HG03139 (cell line): ENCODE measurements around the gene TXNDC2.
"Not testable (repeated sequence)": the region's sequence is repeated elsewhere in the genome, so short reads cannot be mapped to it uniquely, and the experiment has no call there.

Experiments used
- ATAC-seq: cut with Tn5 transposase; IDR thresholded peaks from one replicate; pipeline ENCODE4 v1.9.1; 2021; ENCODE audit not compliant: unreplicated experiment

Gene TXNDC2

GRCh38 chr18:9912285-9912684, 26.5 kb downstream of the TXNDC2 start:
- not testable (repeated sequence) for ATAC-seq

DNA sequence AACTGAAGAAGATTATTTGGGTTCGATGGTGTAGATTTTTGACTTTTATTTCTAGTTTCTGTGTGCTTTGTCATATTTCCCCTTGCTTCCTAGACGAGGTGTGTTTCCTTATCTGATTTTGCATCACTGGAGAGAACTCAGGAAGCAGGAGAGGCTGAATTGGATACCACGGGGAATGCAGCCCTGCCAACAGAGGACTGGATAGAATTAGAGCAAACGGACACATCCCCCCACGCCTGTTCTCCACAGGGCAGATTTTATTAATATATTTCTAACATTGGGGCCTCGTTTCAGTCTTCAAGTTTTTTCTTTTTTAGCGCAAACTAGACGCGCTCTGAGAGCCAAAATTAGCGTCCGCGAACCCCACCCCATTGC, 27.4 kb downstream of the TXNDC2 start:
- no peak for ATAC-seq

DNA sequence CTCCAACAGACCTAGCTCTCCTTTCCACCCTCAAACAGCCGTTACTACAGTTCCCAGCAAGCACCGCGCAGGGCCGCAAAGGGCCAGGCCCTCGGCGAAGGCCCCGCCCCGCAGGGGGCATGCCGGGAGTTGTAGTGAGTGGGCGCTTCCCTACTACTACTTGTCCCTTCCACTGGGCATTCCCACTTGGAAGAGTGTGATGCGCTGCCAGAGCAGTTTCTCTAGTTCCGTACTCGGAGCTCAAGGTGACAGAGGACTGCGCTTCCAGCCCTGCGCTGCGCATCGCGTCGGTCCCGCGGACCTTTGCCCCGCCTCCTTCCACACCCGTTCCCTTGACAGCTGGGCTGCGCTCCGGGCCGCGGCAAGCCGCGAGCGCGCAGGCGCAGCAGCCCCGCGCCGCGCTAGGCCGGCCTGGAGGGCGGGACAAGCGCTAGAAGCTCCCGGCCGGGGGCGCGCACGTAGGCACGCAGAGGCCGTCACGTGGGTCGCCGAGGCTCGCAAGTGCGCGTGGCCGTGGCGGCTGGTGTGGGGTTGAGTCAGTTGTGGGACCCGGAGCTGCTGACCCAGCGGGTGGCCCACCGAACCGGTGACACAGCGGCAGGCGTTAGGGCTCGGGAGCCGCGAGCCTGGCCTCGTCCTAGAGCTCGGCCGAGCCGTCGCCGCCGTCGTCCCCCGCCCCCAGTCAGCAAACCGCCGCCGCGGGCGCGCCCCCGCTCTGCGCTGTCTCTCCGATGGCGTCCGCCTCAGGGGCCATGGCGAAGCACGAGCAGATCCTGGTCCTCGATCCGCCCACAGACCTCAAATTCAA, 28.0 kb downstream of the TXNDC2 start, which contains the start of gene VAPA:
Gene VAPA (plus strand): TSS at position 491 of the 808 bp plus-strand sequence. CDS start 241 bp downstream, at position 732.
- peak; percentile 81 for ATAC-seq

DNA sequence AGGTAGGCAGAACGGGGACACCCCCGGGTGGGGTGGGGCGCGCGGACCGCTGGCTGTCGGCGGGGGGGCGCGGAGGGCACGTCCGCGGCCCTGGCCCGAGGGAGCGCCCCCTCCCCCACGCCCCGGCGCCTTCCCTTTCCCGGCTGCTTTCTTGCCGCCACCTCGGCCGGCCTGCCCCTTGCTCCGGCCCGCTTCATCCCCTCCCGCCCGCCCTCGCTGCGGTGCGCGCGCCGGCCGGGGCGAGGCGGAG, 28.5 kb downstream of the TXNDC2 start:
- ATAC-seq = no peak

- ATAC-seq = peak; percentile 18
Observed at GRCh38 chr18:9914584-9915290, 29.0 kb downstream of the TXNDC2 start.

DNA sequence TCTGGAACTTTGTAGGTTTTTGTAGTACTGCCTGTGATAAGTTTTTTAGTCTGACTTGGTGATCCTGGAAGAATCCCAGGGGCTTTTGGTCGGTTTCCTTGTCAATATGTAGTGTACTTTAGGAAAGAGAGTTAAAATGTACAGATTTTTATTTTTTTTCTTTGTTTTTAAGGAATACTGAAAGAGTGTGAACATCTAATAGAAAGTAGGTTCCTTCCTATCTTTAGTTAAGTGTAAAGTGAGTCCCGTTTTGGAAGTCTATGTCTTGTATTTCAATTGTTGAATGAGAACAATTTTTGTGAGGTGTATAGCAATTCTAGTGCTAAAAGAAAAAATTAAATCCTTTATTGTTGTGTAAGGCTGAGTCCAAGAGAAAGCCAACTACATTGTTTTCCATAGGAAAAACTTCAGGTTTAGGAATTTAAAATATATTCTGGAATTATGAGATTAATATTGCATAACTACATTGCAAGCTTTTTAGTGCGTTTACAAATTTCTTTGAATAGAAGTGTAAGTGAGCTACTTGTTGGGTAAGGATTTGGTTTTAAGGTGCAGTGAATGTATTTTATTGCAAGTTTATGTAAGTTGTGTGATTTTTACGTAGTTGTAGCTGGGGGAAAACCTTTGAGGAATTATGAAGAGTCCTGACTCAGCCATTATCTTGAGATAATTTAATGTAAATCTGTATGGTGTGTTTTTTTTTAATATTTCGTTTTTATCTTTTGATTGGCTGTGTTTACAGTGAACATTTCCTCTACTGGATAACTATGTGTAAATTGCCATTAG, 29.7 kb downstream of the TXNDC2 start:
- no peak for ATAC-seq

DNA sequence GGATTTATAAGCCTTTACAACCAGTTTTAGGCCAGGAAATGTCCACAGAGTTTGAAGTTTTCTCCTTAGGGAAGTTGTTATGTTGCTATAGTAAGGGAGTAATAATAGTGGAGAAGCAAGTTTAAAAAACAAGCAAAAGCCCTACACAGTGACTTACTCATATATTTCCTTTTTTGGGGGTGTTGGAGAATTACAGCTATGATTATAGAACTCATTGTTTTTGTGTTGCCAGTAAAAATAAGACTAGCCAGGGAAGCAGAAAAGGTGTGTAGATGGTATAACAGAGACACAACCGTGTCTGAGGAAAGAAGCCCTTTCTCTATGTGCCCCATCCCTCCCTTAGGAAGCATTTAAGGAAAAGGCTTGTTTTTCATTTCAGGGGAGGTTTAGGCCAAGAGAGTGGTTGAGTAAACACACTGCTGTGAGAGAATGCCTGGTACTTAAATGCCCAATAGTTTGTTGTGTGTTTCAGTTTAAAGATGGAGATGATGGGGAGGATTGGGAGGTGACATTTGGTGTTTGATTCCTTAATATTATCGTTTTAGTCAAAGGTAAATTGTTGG, 30.4 kb downstream of the TXNDC2 start:
- ATAC-seq = no peak

GRCh38 chr18:9916808-9917207, 31.0 kb downstream of the TXNDC2 start:
- no peak for ATAC-seq

DNA sequence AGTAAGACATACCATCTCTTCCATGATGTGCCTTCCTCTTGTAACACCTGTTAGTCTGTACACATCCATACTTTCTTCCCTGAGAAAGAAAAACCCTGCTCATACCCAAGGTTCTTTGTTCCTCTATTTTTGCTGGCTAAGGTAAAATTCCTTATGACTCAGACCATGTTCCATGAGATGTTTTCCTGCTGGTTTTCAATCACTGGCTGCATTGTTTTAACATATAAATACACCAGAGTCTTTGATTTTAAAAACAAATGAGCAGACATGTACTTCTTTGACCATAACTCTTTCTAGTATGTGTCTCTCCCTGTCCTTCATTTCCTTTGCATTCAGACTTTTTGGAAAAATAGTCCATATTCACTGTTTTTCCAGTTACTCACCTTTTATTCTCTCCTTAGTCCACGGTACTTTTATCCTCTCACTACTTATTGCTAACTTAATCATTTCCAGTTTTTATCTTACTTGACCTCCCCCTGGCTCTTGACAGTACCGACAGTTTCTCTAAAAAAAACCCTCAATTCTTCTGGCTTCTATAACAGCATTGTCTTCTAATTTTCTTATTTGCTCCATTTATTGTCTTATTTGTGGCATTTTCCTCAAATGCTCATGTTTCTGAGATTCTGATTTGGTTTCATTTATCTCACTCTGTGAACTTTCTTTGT, 32.4 kb downstream of the TXNDC2 start:
- ATAC-seq = no peak

GRCh38 chr18:9919564-9920232, 33.9 kb downstream of the TXNDC2 start:
- ATAC-seq = no peak

GRCh38 chr18:9922592-9923311, 37.0 kb downstream of the TXNDC2 start:
- ATAC-seq = no peak

DNA sequence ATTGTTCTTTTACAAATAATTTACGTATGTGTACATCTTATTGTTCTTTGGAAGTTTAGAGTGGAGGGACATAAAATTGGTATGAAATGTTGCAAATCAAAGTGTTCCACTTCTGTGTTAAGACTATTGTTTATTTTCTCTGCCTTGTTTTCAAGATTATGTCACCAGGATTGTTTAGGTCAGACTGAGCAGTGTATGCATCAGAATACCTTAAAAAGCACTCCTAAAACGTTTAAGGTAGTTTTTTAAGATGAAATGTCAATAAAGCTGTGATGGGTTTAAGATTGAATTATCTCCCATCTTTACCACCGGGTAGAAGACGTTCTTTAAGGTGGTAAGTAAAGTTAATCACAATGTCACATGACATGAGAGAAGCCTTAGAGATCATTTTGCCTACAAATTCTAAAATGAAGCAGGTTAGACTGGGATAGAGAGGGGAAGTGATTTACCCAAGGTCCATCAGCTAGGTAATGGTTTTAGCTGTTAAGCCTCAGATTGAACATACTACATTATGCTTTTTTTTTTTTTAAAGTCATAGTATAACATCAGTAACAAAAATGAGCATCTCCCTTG, 38.7 kb downstream of the TXNDC2 start:
- ATAC-seq = no peak

DNA sequence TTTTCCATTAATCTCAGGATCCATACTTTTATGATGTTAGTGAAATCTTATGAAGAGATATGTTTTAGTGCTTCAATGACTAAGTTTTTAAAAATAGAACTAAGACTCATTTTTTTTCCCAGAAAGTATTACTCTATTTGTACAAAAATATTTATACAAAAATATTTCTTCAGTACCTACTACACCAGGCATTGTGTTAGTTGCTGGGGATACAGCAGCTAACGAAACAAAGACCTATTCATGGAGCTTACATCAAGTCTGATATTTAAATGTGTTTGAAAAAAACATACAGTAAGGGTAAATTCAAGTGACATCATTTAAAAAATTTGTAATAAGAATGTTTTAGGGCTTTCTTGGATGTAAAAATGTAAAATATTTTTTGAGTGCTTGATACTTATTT, 39.6 kb downstream of the TXNDC2 start:
- no peak for ATAC-seq

- no peak for ATAC-seq
Observed at GRCh38 chr18:9925795-9926194, 40.0 kb downstream of the TXNDC2 start.

- ATAC-seq = no peak
Observed at GRCh38 chr18:9926223-9926894, 40.6 kb downstream of the TXNDC2 start.

- ATAC-seq = no peak
Observed at GRCh38 chr18:9926977-9927376, 41.2 kb downstream of the TXNDC2 start.

DNA sequence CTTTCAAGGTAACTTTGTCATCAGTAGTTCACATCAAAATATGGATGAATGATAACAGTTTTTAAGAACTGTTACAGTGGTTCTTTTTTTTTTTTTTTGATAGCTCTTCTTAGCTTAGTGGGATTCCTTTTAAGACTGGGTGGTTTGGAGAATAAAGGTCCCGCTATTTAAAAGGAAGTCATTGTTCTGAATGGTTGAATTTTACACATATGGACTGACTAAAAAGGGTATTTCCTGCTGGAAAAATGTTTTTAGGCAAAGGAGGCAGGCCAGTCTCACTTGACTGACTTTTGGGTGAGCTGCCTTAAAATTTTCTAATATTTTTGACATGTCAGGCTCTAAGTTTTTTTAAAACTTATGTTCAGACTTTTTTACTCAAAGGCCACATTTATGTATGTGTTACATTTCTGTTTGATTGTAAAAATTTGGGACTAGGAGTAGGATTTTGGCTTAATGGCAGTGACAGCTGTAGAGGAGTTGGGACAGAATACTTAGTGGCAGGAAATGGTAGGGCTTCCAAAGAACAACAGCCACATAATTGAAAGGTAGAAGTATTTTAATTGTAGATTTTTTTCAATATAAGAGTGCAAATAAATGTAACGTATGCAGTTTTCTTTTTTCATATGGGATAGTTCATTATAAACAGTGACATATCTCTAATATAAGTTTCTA, 41.8 kb downstream of the TXNDC2 start:
- no peak for ATAC-seq

- ATAC-seq = no peak
Observed at GRCh38 chr18:9928646-9929259, 43.0 kb downstream of the TXNDC2 start.
